Large intestine (tissue), 3 donors: Measurements from ENCODE around the gene KRTAP20-1. TPM values are rescaled to one million over a fixed set of nuclear protein-coding genes. Genes with fewer than 3 reads are reported as not detected.

Experiments used
- DNase-seq, 2 donors: peaks; one replicate each; pipeline versions ENCODE4 v3.0.0 to v3.0.0-alpha.2; 2013
- H3K27ac ChIP-seq: one replicate; pipeline ENCODE4 v1.5.1; 2013; ENCODE audit warnings: low read length
- H3K27me3 ChIP-seq: 2 replicates; pipeline ENCODE4 v1.6.1; 2013; ENCODE audit warnings: low read length; ENCODE audit not compliant: control insufficient read depth, insufficient read depth
- H3K36me3 ChIP-seq: 2 replicates; pipeline ENCODE4 v1.6.1; 2013; ENCODE audit warnings: low read length; ENCODE audit not compliant: control insufficient read depth, insufficient read depth
- H3K4me1 ChIP-seq: one replicate; pipeline ENCODE4 v1.6.1; 2013; ENCODE audit warnings: low read length; ENCODE audit not compliant: control insufficient read depth, insufficient read depth
- H3K4me3 ChIP-seq: one replicate; pipeline ENCODE4 v1.5.1; 2013; ENCODE audit warnings: low read length
- H3K9me3 ChIP-seq: one replicate; pipeline ENCODE4 v1.6.1; 2013; ENCODE audit warnings: mild to moderate bottlenecking, low read depth, low read length, moderate library complexity; ENCODE audit not compliant: control insufficient read depth
- WGBS: methylation state at CpG from one replicate; pipeline ENCODE4 v1.1.5; 2013; ENCODE audit warnings: low lambda C conversion rate; ENCODE audit not compliant: insufficient coverage; 5-methylcytosine and 5-hydroxymethylcytosine counted together
- polyA plus RNA-seq: library from polyadenylated mRNA; unstranded; fragments of 120-200 nt; gene quantifications from one replicate; pipeline ENCODE4 v1.2.1, GENCODE V29; 2013

The KRTAP20-1 gene
- polyA plus RNA-seq, 1 donor, result not detected

DNA sequence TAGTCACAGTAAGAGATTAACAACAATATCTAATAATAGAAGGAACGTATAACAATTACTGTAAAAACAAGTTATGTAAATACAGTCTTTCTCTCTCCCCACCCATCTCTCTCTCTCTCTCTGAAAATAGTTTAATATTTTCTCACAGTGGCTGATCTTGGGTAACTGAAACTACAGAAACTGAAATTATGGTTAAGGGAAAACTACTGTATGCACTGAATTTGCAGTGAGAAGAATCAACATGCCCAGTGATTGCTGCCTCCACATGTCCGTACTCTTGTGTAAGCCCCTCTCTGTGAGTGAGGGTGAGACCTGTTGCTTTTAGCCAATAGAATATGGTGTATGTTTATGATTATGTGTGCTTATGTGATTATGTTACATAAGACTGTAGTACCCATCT lies 4.1 kb upstream of the KRTAP20-1 start:
- Histone ChIP-seq H3K27ac (no peak overlapping the region), H3K9me3 (peaks cover 3% of the 10 kb centered on the region), H3K36me3 (no peaks in the 10 kb centered on the region), H3K27me3 (no peaks in the 10 kb centered on the region), H3K4me3 (no peak overlapping the region), H3K4me1 (no peaks in the 10 kb centered on the region)
- DNase-seq, result no peak
- WGBS, result 80% methylated on average over 1 of the region's 2 CpGs

DNA sequence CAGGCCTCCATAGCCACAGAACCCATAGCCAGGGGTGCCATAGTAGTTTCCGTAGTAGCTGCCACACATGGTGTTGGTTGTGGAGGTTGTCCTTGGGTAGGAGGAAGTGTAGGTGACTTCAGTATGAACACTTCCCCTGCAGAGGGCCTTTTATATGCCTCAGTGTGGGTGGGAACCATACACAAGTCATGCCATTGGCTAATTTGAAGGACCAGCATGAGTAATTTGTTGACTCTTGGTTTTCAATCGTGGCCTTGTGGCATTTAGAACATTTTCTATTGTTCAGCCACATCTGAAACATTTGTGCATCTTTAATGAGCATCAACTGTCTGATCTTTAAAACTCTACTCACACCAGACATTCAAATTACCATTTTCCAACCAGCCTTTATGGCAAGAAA lies 2.4 kb upstream of the KRTAP20-1 start, which contains the start of gene KRTAP6-1:
Gene KRTAP6-1, minus strand, starts transcription at position 95 of the 400 bp plus-strand sequence. Its CDS starts 26 bp downstream, at position 69.
- WGBS, result no CpG with 5 or more reads among the region's 2 CpGs
- Histone ChIP-seq H3K36me3 (no peaks in the 10 kb centered on the region), H3K4me3 (no peak within 1 kb of the TSS), H3K27ac (no peak within 1 kb of the TSS), H3K27me3 (no peaks in the 10 kb centered on the region), H3K4me1 (no peaks in the 10 kb centered on the region), H3K9me3 (peaks cover 3% of the 10 kb centered on the region)
- no peak for DNase-seq

DNA sequence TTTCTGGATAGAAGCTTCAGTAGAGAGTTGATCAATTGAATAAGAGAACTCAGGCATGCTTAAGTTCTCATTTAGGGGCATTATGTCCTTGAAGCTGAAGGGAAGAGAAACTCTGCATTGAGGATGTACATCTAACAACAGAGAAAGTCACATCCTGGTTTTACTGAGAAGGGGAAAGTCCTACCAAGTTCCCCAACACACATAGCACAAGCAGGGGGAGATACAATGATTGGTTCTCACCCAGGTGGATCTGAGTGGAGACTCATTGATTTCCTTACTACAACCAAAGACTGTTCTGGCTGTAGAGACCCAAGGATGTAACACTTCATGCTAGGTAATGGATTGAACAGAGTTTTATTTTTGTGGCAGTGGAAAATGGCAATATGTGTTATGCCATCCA lies 1.0 kb upstream of the KRTAP20-1 start:
- no peaks in the 10 kb centered on the region for H3K4me1 ChIP-seq
- no peak overlapping the region for H3K4me3 ChIP-seq
- H3K36me3 ChIP-seq, result no peaks in the 10 kb centered on the region
- peaks cover 3% of the 10 kb centered on the region for H3K9me3 ChIP-seq
- DNase-seq, result no peak
- H3K27me3 ChIP-seq, result no peaks in the 10 kb centered on the region
- H3K27ac ChIP-seq, result no peak overlapping the region

GRCh38 chr21:30620080-30620479 lies 3.9 kb downstream of the KRTAP20-1 start:
- Histone ChIP-seq H3K27me3 (no peaks in the 10 kb centered on the region), H3K36me3 (no peaks in the 10 kb centered on the region), H3K27ac (no peak overlapping the region), H3K9me3 (no peaks in the 10 kb centered on the region), H3K4me3 (no peak overlapping the region), H3K4me1 (no peaks in the 10 kb centered on the region)
- DNase-seq, result no peak

- no peaks in the 10 kb centered on the region for H3K36me3 ChIP-seq
- no peaks in the 10 kb centered on the region for H3K27me3 ChIP-seq
- no peak within 1 kb of the TSS for H3K4me3 ChIP-seq
- no peaks in the 10 kb centered on the region for H3K9me3 ChIP-seq
- no peak for DNase-seq
- no peaks in the 10 kb centered on the region for H3K4me1 ChIP-seq
- H3K27ac ChIP-seq, result no peak within 1 kb of the TSS
- 100% methylated on average over 1 of the region's 3 CpGs for WGBS
Measured at GRCh38 chr21:30620522-30620921, 4.3 kb downstream of the KRTAP20-1 start, which contains the start of gene KRTAP20-4. TSS of gene KRTAP20-4 (plus strand) at chr21:30620627.

DNA sequence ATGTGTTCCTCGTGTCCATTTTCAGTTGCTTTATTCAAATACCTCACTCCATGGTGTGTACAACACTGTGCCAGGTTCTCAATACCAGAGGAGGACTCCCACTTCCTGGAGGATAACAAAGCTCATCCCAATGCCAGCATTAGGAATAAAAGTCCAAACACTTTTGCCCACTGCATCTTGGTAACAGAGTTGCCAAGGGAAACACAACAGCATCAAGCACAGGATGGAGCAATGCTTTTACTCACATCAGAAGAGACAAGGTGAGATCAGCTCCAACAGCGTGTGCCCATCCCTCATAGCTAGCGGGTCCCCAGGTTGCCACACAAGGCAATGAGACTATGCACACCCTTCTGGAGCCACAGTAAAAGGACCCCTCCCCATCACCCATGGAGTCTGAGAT lies 7.1 kb downstream of the KRTAP20-1 start:
- Histone ChIP-seq H3K27ac (no peak overlapping the region), H3K9me3 (no peaks in the 10 kb centered on the region), H3K36me3 (no peaks in the 10 kb centered on the region), H3K4me1 (no peaks in the 10 kb centered on the region), H3K4me3 (no peak overlapping the region), H3K27me3 (no peaks in the 10 kb centered on the region)
- no peak for DNase-seq
- WGBS, result no CpG with 5 or more reads among the region's 3 CpGs

DNA sequence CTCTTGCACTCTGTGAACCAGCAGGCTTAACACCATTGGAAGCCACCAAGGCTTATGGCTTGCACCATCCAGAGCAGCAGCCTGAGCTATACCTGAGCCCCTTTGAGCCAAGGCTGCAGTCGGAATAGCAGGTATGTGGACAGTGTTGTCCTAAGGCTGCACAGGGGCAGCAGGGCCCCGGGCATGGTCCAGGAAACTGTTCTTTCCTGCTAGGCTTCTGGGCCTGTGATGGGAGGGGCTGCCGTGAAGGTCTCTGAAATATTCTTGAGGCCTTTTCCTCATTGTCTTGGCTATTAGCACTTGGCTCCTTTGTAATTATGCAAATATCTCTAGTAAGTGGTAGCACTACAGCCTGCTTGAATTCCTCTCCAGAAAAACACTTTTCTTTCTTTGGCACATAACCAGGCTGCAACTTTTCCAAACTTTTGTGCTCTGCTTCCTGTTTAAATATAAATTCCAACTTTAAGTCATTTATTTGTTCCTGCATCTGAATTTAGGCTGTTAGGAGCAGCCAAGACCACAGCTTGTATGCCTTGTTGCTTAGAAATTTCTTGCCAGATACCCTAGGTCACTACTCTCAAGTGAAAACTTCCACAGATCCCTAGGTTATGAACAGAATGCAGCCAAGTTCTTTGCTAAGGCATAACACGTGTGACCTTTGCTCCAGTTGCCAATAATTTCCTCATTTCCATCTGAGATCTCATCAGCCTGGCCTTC lies 9.4 kb downstream of the KRTAP20-1 start:
- Histone ChIP-seq H3K9me3 (no peaks in the 10 kb centered on the region), H3K27me3 (no peaks in the 10 kb centered on the region), H3K4me3 (no peak overlapping the region), H3K36me3 (no peaks in the 10 kb centered on the region), H3K4me1 (no peaks in the 10 kb centered on the region), H3K27ac (no peak overlapping the region)
- 80% methylated on average over 1 of the region's 4 CpGs for WGBS
- no peak for DNase-seq

- no peak for DNase-seq
- H3K36me3 ChIP-seq, result no peaks in the 10 kb centered on the region
- no peak overlapping the region for H3K4me3 ChIP-seq
- H3K4me1 ChIP-seq, result no peaks in the 10 kb centered on the region
- H3K27me3 ChIP-seq, result no peaks in the 10 kb centered on the region
- H3K27ac ChIP-seq, result no peak overlapping the region
- no peaks in the 10 kb centered on the region for H3K9me3 ChIP-seq
- WGBS, result 100% methylated on average over 2 of the region's 4 CpGs
Measured at GRCh38 chr21:30628109-30628508, 11.9 kb downstream of the KRTAP20-1 start.

- no peaks in the 10 kb centered on the region for H3K36me3 ChIP-seq
- no peaks in the 10 kb centered on the region for H3K4me1 ChIP-seq
- H3K4me3 ChIP-seq, result no peak overlapping the region
- no peak for DNase-seq
- H3K27ac ChIP-seq, result no peak overlapping the region
- no peaks in the 10 kb centered on the region for H3K9me3 ChIP-seq
- no CpG with 5 or more reads among the region's 1 CpG for WGBS
- H3K27me3 ChIP-seq, result no peaks in the 10 kb centered on the region
Measured at GRCh38 chr21:30629200-30629599, 13.0 kb downstream of the KRTAP20-1 start.

DNA sequence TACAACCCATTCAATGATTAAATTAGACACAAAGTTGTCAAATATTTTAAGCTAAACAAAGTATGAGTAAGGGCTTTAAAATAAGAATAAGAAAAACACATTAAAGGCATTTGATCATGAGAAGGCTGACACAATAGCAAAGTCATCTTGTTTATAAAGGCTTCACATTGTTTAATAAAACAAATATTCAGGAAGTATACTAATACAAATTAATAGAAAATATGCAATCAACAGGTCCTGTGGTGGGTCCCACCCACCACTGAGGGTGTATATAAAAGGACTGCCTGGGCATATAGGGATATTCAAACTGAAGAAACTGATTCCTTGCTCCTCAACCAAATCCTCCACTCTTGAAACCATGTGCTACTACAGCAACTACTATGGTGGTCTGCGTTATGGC lies 18.7 kb downstream of the KRTAP20-1 start, which contains the start of gene KRTAP20-2:
Gene KRTAP20-2, plus strand, starts transcription at position 301 of the 400 bp plus-strand sequence. Its CDS starts 58 bp downstream, at position 359.
- Histone ChIP-seq H3K9me3 (no peaks in the 10 kb centered on the region), H3K36me3 (no peaks in the 10 kb centered on the region), H3K4me3 (no peak within 1 kb of the TSS), H3K27me3 (no peaks in the 10 kb centered on the region), H3K4me1 (no peaks in the 10 kb centered on the region), H3K27ac (no peak within 1 kb of the TSS)
- WGBS, result no CpG with 5 or more reads among the region's 1 CpG
- no peak for DNase-seq

- Histone ChIP-seq H3K36me3 (no peaks in the 10 kb centered on the region), H3K4me3 (no peak overlapping the region), H3K27ac (no peak overlapping the region), H3K27me3 (no peaks in the 10 kb centered on the region), H3K9me3 (no peaks in the 10 kb centered on the region), H3K4me1 (no peaks in the 10 kb centered on the region)
- 100% methylated on average over 2 of the region's 3 CpGs for WGBS
- DNase-seq, result no peak
Measured at GRCh38 chr21:30638686-30639085, 22.5 kb downstream of the KRTAP20-1 start.
